ENCODE data around the gene DNAAF8.

DNAAF8 gene

GRCh38 chr16:4785758-4786433 lies 51.6 kb downstream of the DNAAF8 start:
- no peak for DNase-seq

GRCh38 chr16:4787068-4787467 lies 52.7 kb downstream of the DNAAF8 start:
- no peak for DNase-seq

GRCh38 chr16:4787627-4788482 lies 53.5 kb downstream of the DNAAF8 start, which contains the start of gene SEPTIN12:
Gene SEPTIN12, minus strand, starts transcription at chr16:4788345. Its CDS starts 700 bp downstream, at chr16:4787645.
- no peak for DNase-seq

- DNase-seq: no peak
Observed at GRCh38 chr16:4788489-4788889, 54.2 kb downstream of the DNAAF8 start.

GRCh38 chr16:4788910-4789309 lies 54.6 kb downstream of the DNAAF8 start:
- no peak for DNase-seq

- DNase-seq: no peak
Observed at GRCh38 chr16:4790261-4790660, 55.9 kb downstream of the DNAAF8 start.

- DNase-seq: no peak
Observed at GRCh38 chr16:4790871-4791270, 56.5 kb downstream of the DNAAF8 start.

- DNase-seq: no peak
Observed at GRCh38 chr16:4792951-4793513, 58.7 kb downstream of the DNAAF8 start.

GRCh38 chr16:4795181-4795827 lies 61.0 kb downstream of the DNAAF8 start, which contains the start of gene SMIM22:
Gene SMIM22, plus strand, starts transcription at chr16:4795369. Its CDS starts 366 bp downstream, at chr16:4795735.
- no peak for DNase-seq

- no peak for DNase-seq
Observed at GRCh38 chr16:4795828-4796572, 61.7 kb downstream of the DNAAF8 start.

GRCh38 chr16:4796982-4797804 lies 62.9 kb downstream of the DNAAF8 start:
- DNase-seq: no peak

- DNase-seq: no peak
Observed at GRCh38 chr16:4797805-4798252, 63.5 kb downstream of the DNAAF8 start.

GRCh38 chr16:4798456-4798855 lies 64.1 kb downstream of the DNAAF8 start:
- DNase-seq: no peak
